HG02840 (cell line): Measurements from ENCODE around the gene RNU2-1.
"Not testable (repeated sequence)": the region's sequence is repeated elsewhere in the genome, so short reads cannot be mapped to it uniquely, and the experiment has no call there.

Experiments used
- ATAC-seq: cut with Tn5 transposase; IDR thresholded peaks from one replicate; pipeline ENCODE4 v1.9.1; 2021; ENCODE audit warnings: mild to moderate bottlenecking, moderate library complexity, moderate number of reproducible peaks; ENCODE audit not compliant: unreplicated experiment, low FRiP score

RNU2-1 gene

DNA sequence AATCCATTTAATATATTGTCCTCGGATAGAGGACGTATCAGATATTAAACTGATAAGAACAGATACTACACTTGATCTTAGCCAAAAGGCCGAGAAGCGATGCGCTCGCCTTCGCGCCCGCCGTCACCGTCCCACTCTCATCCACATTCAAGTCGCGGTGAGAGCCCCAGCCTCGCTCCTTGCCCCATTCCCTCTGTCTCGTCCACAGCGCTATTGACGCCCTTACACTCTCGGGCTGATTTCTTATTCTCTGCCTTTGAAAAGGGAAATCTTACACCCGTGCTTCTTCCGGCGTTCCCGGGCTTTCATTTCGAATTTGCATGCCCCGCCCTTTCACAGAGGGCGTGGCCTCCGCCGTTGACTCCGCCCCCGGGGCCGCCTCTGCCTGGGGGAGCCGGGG, at the start of gene RNU2-1:
TSS of gene RNU2-1 (minus strand) at position 101 of the 400 bp plus-strand sequence.
- ATAC-seq = not testable (repeated sequence)

DNA sequence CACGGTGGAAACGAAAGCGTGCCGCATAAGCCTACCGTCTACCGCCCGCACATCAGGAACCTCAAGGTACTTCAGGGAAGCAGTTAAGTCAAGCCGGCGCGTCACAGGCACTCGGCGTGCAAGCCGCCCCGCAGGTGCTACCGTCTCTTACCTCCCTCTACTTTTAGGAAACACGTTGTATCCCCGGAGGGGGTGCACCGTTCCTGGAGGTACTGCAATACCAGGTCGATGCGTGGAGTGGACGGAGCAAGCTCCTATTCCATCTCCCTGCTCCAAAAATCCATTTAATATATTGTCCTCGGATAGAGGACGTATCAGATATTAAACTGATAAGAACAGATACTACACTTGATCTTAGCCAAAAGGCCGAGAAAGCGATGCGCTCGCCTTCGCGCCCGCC, 39.1 kb upstream of the RNU2-1 start:
- not testable (repeated sequence) for ATAC-seq

DNA sequence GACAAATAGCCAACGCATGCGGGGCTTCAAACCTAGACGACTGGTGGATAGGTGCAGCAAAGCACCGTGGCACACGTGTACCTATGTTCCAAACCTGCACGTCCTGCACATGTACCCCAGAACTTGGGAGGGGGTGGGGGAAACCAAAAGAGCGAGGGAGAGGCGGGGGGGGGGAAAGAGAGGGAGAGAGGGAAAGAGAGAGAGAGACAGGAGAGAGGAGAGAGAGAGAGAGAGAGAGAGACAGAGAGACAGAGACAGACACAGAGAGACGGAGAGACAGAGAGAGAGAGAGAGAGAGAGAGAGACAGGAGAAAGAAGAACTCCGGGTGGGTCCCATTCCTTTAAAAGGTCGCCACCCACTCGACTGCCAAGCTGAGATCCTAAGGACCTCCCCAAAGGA, 38.7 kb upstream of the RNU2-1 start:
- ATAC-seq = not testable (repeated sequence)

DNA sequence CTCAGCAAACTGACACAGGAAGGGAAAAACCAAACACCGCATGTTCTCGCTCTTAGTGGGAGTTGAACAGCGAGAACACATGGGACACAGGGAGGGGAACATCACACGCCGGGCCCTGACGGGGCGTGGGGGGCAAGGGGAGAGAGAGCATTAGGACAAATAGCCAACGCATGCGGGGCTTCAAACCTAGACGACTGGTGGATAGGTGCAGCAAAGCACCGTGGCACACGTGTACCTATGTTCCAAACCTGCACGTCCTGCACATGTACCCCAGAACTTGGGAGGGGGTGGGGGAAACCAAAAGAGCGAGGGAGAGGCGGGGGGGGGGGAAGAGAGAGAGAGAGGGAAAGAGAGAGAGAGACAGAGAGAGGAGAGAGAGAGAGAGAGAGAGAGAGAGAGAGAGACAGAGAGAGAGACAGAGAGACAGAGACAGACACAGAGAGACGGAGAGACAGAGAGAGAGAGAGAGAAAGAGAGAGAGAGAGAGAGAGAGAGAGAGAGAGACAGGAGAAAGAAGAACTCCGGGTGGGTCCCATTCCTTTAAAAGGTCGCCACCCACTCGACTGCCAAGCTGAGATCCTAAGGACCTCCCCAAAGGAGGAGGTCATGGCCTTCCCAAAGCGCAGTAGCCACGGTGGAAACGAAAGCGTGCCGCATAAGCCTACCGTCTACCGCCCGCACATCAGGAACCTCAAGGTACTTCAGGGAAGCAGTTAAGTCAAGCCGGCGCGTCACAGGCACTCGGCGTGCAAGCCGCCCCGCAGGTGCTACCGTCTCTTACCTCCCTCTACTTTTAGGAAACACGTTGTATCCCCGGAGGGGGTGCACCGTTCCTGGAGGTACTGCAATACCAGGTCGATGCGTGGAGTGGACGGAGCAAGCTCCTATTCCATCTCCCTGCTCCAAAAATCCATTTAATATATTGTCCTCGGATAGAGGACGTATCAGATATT, 37.1 kb upstream of the RNU2-1 start:
- ATAC-seq = not testable (repeated sequence)

DNA sequence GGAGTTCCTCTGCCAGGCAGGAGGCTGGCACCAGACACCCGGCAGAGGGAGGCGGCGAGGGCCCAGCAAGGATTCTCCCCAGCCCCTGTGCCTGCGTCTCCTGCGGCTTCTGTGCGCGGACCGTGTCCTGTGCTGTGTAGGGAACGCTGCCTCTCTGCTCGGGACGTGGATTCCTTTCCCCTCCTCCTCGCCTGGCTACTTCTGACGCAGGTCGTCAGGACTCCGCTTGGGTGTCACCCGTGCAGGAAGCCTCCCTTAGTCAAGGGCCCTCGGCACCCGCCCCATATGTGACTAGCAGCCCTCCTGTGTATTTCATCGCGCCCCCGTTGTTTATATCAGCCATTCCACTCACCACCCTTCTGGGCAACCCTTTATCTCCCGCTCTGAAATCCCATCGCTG, 12.7 kb upstream of the RNU2-1 start:
- not testable (repeated sequence) for ATAC-seq

DNA sequence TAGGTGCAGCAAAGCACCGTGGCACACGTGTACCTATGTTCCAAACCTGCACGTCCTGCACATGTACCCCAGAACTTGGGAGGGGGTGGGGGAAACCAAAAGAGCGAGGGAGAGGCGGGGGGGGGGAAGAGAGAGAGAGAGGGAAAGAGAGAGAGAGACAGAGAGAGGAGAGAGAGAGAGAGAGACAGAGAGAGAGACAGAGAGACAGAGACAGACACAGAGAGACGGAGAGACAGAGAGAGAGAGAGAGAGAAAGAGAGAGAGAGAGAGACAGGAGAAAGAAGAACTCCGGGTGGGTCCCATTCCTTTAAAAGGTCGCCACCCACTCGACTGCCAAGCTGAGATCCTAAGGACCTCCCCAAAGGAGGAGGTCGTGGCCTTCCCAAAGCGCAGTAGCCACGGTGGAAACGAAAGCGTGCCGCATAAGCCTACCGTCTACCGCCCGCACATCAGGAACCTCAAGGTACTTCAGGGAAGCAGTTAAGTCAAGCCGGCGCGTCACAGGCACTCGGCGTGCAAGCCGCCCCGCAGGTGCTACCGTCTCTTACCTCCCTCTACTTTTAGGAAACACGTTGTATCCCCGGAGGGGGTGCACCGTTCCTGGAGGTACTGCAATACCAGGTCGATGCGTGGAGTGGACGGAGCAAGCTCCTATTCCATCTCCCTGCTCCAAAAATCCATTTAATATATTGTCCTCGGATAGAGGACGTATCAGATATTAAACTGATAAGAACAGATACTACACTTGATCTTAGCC, 7.0 kb upstream of the RNU2-1 start:
- ATAC-seq = not testable (repeated sequence)

DNA sequence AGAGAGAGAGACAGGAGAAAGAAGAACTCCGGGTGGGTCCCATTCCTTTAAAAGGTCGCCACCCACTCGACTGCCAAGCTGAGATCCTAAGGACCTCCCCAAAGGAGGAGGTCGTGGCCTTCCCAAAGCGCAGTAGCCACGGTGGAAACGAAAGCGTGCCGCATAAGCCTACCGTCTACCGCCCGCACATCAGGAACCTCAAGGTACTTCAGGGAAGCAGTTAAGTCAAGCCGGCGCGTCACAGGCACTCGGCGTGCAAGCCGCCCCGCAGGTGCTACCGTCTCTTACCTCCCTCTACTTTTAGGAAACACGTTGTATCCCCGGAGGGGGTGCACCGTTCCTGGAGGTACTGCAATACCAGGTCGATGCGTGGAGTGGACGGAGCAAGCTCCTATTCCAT, 5.8 kb upstream of the RNU2-1 start:
- not testable (repeated sequence) for ATAC-seq

DNA sequence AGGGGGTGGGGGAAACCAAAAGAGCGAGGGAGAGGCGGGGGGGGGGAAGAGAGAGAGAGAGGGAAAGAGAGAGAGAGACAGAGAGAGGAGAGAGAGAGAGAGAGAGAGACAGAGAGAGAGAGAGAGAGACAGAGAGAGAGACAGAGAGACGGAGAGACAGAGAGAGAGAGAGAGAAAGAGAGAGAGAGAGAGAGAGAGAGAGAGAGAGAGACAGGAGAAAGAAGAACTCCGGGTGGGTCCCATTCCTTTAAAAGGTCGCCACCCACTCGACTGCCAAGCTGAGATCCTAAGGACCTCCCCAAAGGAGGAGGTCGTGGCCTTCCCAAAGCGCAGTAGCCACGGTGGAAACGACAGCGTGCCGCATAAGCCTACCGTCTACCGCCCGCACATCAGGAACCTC, 514 bp downstream of the RNU2-1 start:
- not testable (repeated sequence) for ATAC-seq

DNA sequence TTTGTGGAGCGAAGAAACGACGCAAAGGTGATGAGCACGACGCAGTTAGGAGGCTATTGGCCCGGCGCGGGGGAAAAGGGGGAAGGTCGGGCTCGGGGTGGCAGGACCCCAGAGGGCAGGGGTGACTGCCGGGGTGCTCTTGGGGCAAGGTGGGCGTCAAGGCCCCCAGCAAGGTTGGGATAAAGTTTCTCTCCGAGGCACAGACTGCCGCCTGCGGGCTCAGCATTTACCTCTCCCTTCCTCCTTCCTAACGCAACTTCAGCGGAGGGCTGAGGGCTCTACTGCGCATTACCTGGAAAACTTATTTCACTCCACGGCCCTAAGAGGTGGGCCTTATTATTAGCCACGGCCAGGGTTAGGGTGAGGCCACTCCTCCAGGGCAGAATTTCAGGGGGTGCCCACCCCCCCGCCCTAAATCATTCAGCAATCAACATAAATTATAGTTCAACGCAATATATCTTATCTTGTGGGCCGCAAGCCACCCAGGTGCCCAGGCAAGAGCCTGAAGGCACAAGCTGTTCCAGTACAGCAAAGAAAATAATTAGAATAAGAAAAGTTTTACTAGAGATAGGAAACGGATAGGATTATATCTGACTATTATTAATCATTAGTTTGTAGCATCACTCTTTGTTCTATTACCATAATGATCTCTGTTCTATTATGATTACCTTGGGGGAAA, 1.6 kb downstream of the RNU2-1 start:
- not testable (repeated sequence) for ATAC-seq

DNA sequence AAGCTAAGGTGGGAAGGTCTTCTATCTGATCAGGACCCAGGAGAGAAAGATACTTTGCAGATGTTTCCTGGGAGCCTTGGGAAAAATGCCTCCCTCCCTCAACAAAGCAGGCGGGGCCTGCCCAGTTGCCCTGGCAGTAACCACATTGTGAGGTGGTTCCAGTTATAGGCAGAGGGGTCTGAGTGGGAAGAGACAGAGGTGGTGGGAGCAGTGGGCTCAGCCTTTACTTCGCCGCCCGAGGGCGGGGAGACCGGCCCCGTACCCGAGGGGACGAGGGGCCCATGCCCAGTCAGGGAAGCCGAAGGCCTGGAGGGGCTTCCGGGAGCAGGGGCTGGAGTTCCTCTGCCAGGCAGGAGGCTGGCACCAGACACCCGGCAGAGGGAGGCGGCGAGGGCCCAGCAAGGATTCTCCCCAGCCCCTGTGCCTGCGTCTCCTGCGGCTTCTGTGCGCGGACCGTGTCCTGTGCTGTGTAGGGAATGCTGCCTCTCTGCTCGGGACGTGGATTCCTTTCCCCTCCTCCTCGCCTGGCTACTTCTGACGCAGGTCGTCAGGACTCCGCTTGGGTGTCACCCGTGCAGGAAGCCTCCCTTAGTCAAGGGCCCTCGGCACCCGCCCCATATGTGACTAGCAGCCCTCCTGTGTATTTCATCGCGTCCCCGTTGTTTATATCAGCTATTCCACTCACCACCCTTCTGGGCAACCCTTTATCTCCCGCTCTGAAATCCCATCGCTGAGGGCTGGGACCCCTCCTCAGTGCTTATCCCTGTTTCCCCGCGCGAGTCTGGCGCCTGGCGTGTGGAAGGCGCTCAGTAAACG, 2.4 kb downstream of the RNU2-1 start:
- ATAC-seq = not testable (repeated sequence)

DNA sequence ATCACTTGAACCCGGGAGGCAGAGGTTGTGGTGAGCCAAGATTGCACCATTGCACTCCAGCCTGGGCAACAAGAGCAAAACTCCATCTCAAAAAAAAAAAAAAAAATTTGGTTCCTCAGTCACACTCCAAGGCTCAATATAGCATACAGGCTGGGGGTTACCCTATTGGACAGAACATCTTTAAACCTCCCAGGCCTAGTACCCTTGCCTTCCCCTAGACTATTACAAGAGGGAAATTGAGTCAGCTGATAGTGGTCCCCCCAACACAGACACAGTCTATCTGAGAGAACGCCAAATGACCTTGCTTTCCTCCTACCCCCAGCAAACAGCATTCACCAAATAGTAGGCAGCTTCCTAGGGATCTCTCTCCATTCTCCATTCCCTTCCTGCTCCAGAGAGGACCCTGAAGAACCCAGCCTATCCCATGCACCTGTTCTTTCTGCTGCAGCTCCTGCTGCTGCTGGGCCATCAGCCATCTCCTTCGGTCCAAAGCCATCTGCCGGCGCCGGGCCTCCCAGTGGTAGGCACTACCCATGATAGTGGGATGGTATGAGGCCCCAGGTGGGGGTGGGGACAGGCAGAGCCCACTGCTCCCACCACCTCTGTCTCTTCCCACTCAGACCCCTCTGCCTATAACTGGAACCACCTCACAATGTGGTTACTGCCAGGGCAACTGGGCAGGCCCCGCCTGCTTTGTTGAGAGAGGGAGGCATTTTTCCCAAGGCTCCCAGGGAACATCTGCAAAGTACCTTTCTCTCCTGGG, 5.6 kb downstream of the RNU2-1 start, which contains the start of gene CCDC200:
TSS of gene CCDC200 (minus strand) at position 604 of the 763 bp plus-strand sequence. CDS start at position 535, 69 bp downstream.
- ATAC-seq = not testable (repeated sequence)

DNA sequence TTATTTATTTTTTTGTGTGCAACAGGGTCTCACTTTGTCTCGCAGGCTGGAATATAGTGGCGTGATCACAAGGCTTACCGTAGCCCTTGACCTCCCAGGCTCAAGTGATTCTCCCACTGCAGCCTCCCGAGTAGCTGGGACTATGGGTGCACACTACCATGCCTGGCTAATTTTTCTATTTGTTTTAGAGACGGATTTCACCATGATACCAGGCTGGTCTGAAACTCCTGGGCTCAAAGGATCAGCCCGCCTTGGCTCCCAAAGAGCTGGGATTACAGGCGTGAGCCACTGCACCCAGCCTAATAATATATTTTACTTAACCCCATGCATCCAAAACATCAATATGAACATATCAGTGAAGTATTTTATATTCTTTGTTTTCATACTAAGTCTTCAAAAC, 7.4 kb downstream of the RNU2-1 start:
- no peak for ATAC-seq

DNA sequence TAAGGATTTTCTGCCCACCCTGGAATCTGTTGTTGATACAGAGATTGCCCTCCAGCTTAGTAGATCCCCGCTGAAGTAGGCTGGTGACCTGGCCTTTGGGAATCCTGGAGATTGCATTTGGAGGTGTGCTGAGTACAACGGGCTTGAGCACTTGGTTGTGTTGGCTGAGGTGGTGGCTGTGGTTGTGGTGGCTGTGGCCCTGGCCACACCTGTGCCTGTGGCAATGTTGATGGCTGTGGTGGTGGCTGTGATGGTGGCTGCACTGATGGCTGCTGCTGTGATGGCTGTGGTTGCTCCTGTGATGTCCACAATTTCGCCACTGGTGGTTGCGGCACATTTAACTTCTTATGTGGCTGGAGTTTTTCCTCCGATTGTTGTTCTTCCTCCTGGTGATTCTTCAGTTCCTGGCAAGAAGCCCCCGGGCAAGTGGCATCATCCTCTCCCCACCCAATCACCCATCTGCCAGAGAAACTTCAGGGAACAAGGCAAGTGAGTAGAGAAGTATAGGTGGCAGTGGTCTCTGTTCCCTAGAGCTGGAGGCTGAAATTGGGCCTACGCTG, 9.6 kb downstream of the RNU2-1 start:
- ATAC-seq = no peak

DNA sequence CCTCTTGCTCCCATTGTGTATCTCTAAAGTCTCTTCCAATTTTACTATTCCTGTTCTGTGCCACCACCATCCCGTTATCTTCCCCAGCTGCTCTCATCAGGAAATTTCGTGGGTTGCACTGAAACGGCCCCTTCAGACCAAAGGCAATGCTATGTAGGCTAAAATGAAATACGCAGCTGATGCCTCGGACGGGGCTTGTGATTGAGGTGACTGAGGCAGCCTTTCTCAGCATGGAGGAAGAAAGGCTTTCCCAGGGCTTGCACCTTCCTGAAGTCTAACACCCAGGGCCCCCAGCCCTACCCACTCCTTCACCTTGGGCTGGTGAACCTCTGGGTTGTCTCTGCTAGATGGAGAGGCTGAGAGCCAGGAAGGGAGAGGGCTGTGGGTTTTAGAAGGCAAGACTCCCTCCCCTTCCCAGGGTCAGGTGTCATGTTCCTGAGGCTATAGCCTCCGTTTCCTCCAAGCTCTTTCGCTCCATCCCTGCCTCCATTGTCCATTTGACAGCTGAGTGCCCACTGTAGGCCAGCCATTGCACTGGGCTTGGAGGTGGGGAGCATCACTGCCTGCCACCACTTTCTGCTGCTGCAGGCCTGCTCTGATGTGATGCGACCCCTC, 13.2 kb downstream of the RNU2-1 start:
- no peak for ATAC-seq

DNA sequence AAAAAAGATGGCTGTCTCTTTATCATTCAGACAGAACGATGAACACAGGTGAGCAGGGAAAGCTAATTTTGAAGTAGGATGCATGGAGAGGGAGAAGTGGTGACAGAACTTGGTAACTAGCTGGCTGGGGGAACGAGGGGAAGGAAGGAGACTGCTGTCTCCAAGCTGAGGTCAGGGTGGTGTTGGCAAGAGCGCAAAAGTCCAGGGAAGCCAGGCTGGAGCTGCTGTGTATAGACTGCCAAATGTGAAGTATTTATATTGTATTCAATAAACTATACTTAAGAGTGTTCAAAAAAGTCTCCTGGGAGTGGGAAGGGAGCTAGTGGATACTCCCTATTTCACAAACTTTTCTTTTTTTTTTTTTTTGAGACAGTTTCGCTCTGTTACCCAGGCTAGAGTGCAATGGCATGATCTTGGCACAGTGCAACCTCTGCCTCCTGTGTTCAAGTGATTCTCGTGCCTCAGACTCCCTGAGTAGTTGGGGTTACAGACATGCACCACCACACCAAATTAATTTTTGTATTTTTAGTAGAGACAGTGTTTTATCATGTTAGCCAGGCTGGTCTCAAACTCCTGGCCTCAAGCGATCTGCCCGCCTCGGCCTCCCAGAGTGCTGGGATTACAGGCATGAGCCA, 13.9 kb downstream of the RNU2-1 start:
- no peak for ATAC-seq

DNA sequence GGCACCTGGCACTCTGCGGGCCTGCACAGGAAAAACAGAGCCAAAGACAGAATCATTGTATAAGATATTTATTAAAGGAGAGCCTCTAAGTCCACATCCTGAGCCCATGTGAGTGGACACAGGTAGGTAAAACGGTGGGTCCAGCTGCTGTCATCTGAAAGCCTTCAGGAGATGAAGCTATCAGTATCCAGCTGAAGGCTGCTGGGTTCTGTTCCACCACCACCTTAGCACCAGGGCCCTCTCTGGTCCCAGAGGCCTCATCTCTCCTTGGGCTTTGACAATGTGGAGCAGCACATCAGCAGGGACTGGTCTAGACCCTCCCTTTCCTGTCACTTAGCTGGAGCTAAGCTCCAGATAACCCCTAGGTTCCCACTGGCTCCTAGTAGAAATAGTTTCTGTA, 14.8 kb downstream of the RNU2-1 start:
- no peak for ATAC-seq

DNA sequence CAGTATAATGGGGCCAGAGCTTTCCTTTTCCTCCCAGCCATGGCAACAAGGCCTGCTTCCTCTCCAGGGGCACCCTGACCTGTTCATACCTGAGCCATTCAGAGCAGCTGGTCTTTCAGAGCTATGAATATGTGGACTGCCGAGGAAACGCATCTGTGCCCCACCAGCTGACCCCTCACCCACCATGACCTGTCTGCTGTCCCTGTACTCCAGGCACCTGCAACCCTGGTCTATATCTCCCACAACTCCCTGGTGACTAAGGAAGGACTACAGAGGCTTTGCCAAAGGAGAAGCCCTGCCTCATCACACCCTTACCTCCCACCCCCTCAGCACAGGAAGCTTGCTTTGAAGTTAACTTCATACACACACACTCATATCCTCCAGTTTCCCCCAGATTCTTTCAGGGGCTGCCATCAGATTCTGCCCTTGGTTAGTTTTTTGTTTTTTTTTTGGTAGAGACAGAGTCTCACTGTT, 16.1 kb downstream of the RNU2-1 start:
- ATAC-seq = no peak
